NK-92 (cell line): ENCODE results near the gene TMEM273.

ENCODE experiments used
- DNase-seq: peaks from one replicate; lab custom pipeline; 2025; ENCODE audit not compliant: unreplicated experiment; lab: John Stamatoyannopoulos, UW

The TMEM273 gene

GRCh38 chr10:49143249-49143648 lies 44.9 kb downstream of the TMEM273 start:
- no peak for DNase-seq

GRCh38 chr10:49141541-49142332 lies 46.5 kb downstream of the TMEM273 start:
- DNase-seq, result no peak

- DNase-seq, result no peak
Measured at GRCh38 chr10:49140304-49141177, 47.6 kb downstream of the TMEM273 start.

- no peak for DNase-seq
Measured at GRCh38 chr10:49139846-49140195, 48.4 kb downstream of the TMEM273 start.

GRCh38 chr10:49139028-49139845 lies 49.0 kb downstream of the TMEM273 start:
- no peak for DNase-seq

GRCh38 chr10:49138361-49138891 lies 49.8 kb downstream of the TMEM273 start:
- DNase-seq, result no peak

GRCh38 chr10:49136525-49136924 lies 51.7 kb downstream of the TMEM273 start:
- DNase-seq, result no peak

GRCh38 chr10:49135575-49136313 lies 52.4 kb downstream of the TMEM273 start:
- DNase-seq, result no peak

- DNase-seq, result no peak
Measured at GRCh38 chr10:49134327-49134726, 53.9 kb downstream of the TMEM273 start.

GRCh38 chr10:49133706-49134248 lies 54.4 kb downstream of the TMEM273 start, which contains the start of gene FAM170B:
Gene FAM170B (minus strand): TSS chr10:49134021. CDS start chr10:49133918, 103 bp downstream.
- no peak for DNase-seq

GRCh38 chr10:49132362-49132737 lies 55.8 kb downstream of the TMEM273 start:
- DNase-seq, result no peak

GRCh38 chr10:49131507-49132361 lies 56.5 kb downstream of the TMEM273 start:
- DNase-seq, result no peak

- DNase-seq, result no peak
Measured at GRCh38 chr10:49129376-49129775, 58.8 kb downstream of the TMEM273 start.

GRCh38 chr10:49128854-49129253 lies 59.3 kb downstream of the TMEM273 start:
- no peak for DNase-seq

- DNase-seq, result no peak
Measured at GRCh38 chr10:49123981-49124950, 63.9 kb downstream of the TMEM273 start.

- DNase-seq, result no peak
Measured at GRCh38 chr10:49120911-49121310, 67.3 kb downstream of the TMEM273 start.

GRCh38 chr10:49119746-49120145 lies 68.4 kb downstream of the TMEM273 start:
- DNase-seq, result no peak
